Heart right ventricle (tissue), 16 donors: Measurements from ENCODE around the gene RSBN1L. TPM values are rescaled to one million over a fixed set of nuclear protein-coding genes. Genes with fewer than 3 reads are reported as not detected.

Experiments
- ATAC-seq, 8 donors: fragments of 200-7000 bp; cut with Tn5 transposase; one replicate each; pipeline ENCODE4 v1.9.1; 2020; ENCODE audit warnings: mild to moderate bottlenecking in 8 of 8, moderate library complexity in 8 of 8, moderate number of reproducible peaks in 1 of 8
- DNase-seq, 2 donors: peaks; one replicate each; pipeline ENCODE4 v3.0.0-alpha.2; 2020
- H3K27ac ChIP-seq, 10 donors: fragments of 200-600 bp; sonication (generic) in 2 of 10; one replicate each; pipeline versions ENCODE4 v1.5.0 to v1.8.0; 2020 to 2022; ENCODE audit warnings: mild to moderate bottlenecking in 3 of 10
- H3K27me3 ChIP-seq, 7 donors: fragments of 200-600 bp; one replicate each; pipeline ENCODE4 v1.8.0; 2021 to 2022; ENCODE audit warnings: mild to moderate bottlenecking in 2 of 7
- H3K36me3 ChIP-seq, 9 donors: fragments of 200-600 bp; sonication (generic) in 1 of 9; one replicate each; pipeline versions ENCODE4 v1.5.0 to v1.8.0; 2020 to 2022; ENCODE audit warnings: mild to moderate bottlenecking in 2 of 9
- H3K4me1 ChIP-seq, 9 donors: fragments of 200-600 bp; sonication (generic) in 1 of 9; one replicate each; pipeline versions ENCODE4 v1.5.0 to v1.8.0; 2020 to 2022; ENCODE audit warnings: mild to moderate bottlenecking in 4 of 9
- H3K4me3 ChIP-seq, 10 donors: fragments of 200-600 bp; sonication (generic) in 2 of 10; one replicate each; pipeline versions ENCODE4 v1.5.0 to v1.8.0; 2020 to 2022; ENCODE audit warnings: mild to moderate bottlenecking in 7 of 10, moderate library complexity in 2 of 10
- H3K9me3 ChIP-seq, 11 donors: fragments of 200-600 bp in 10 of 11; sonication (generic) in 2 of 11; one replicate each; pipeline versions ENCODE4 v1.5.0 to v1.8.0; 2013 to 2022; ENCODE audit warnings: mild to moderate bottlenecking in 2 of 11, control low read depth in 1 of 11, moderate library complexity in 1 of 11
- WGBS, 2 donors: extraction: QIAGEN DNeasy Blood & Tissue Kit; methylation state at CpG; one replicate each; pipeline ENCODE4 v1.1.7; 2013; ENCODE audit warnings: inconsistent platforms in 1 of 2; 5-methylcytosine and 5-hydroxymethylcytosine counted together
- intact Hi-C, 10 donors: fragments of 100-400 bp; cut with DNase I; formaldehyde crosslinking; loops; one replicate each; pipeline versions ENCODE4 v1.11.1 to v1.14.2; 2022
- polyA plus RNA-seq, 2 donors: library from polyadenylated mRNA; stranded (reverse); fragments of 200-250 nt; gene quantifications; one replicate each; pipeline ENCODE4 v1.2.3, GENCODE V29; 2013
- total RNA-seq, 10 donors: library from RNA; stranded (reverse); fragmentation: NEBNext Ultra II Directional in 3 of 10; extraction: Animal tissue kit (Norgen Biotek cat#: 25700) in 3 of 10; gene quantifications; one replicate each; pipeline versions ENCODE4 v1.2.1 to v1.2.4, GENCODE V29; 2021 to 2023
- TF ChIP-seq, protein P1 (sequence below), 9 donors: fragments of 200-600 bp; sonication (generic) in 2 of 9; IDR thresholded peaks; one replicate each; pipeline versions ENCODE4 v1.5.0 to v1.8.0; 2021 to 2022; ENCODE audit warnings: antibody characterized with exemption in 9 of 9, mild to moderate bottlenecking in 5 of 9, moderate library complexity in 1 of 9
- donor health status: Arrhythmogenic right ventricular cardiomyopathy.
- donor health status: ischemic (EF 13 %, LVEDD 7.1; RV severe dilation, severe dysfunction).
- donor health status: healthy with polysubstance abuse.
- donor health status: DM: no; HTN: yes; CAD: no.
- donor health status: DM: no; HTN: no; CAD: no.
- donor health status: ischemic (EF 25% LVEDD 6.9; RV normal size, moderate dysfunction).
- donor health status: ischemic (EF 25% LVEDD 5.7; RV mildly dilated, moderate dysfunction).
- donor health status: healthy.
- donor health status: DM: yes; HTN: yes; CAD: no.
- donor health status: Ischemic cardiomyopathy.
- donor health status: ischemic (EF 35%, LVEDD 5.7; RV mildly dilated, moderate dysfunction).
- donor health status: nonischemic (EF 11% LVEDD 7.7; RV severe dilation, severe dysfunction).
- donor health status: DM: yes; HTN: yes; CAD: no.
- donor health status: PGD.
- donor health status: ischemic (EF 29% LVEDD 5.4; RV normal size, mild dysfunction).
- donor health status: nonischemic (EF 23%, LVEDD 6.1; RV moderate dilation, normal function).

RSBN1L gene
- total and polyA plus RNA-seq, 12 donors: 3.3 to 11.8 (median 9.6) TPM

DNA sequence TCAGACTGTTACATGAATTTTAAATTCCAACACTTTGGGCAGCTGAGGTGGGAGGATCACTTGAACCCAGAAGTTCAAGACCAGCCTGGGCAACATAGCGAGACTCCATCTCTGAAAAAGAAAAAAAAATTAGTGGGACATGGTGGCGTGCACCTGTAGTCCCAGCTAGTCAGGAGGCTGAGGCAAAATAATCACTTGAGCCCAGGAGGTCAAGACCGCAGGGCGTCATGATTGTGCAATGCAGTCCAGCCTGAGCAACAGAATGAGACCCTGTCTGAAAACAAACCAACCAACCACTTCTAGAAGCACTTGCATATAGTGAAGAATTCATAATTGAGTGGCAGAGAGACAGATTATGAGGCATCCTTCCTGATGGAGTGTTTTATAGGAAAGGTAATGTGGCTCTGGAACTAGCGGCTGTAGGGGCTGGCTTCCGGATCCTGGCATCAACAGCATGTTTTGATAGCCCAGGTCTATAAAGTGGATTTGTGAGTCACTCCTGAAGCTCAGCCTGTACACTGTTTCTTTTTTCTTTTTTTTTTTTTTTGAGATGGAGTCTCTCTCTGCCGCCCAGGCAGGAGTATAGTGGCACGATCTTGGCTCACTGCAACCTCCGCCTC, 40.3 kb upstream of the RSBN1L start:
- Histone ChIP-seq H3K27ac (no peak overlapping the region), H3K4me3 (no peak overlapping the region), H3K4me1 (no peaks in the 10 kb centered on the region), H3K36me3 (peaks cover 0 to 84% (median 9%) of the 10 kb centered on the region in 9 donors), H3K9me3 (no peaks in the 10 kb centered on the region), H3K27me3 (no peaks in the 10 kb centered on the region)
- TF ChIP-seq, protein P1, sequence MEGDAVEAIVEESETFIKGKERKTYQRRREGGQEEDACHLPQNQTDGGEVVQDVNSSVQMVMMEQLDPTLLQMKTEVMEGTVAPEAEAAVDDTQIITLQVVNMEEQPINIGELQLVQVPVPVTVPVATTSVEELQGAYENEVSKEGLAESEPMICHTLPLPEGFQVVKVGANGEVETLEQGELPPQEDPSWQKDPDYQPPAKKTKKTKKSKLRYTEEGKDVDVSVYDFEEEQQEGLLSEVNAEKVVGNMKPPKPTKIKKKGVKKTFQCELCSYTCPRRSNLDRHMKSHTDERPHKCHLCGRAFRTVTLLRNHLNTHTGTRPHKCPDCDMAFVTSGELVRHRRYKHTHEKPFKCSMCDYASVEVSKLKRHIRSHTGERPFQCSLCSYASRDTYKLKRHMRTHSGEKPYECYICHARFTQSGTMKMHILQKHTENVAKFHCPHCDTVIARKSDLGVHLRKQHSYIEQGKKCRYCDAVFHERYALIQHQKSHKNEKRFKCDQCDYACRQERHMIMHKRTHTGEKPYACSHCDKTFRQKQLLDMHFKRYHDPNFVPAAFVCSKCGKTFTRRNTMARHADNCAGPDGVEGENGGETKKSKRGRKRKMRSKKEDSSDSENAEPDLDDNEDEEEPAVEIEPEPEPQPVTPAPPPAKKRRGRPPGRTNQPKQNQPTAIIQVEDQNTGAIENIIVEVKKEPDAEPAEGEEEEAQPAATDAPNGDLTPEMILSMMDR (IDR thresholded peaks at IDR 0.05): no peak
- no peak for ATAC-seq
- intact Hi-C loops: loop anchor here in 8 of 10 donors (2.0 to 10.0 kb wide), 5 partner anchors 101 to 279 kb away; no protein-coding TSS in a partner anchor
- WGBS, 2 donors: 91 to 92% methylated on average over 9 of the region's 9 CpGs
- no peak for DNase-seq

DNA sequence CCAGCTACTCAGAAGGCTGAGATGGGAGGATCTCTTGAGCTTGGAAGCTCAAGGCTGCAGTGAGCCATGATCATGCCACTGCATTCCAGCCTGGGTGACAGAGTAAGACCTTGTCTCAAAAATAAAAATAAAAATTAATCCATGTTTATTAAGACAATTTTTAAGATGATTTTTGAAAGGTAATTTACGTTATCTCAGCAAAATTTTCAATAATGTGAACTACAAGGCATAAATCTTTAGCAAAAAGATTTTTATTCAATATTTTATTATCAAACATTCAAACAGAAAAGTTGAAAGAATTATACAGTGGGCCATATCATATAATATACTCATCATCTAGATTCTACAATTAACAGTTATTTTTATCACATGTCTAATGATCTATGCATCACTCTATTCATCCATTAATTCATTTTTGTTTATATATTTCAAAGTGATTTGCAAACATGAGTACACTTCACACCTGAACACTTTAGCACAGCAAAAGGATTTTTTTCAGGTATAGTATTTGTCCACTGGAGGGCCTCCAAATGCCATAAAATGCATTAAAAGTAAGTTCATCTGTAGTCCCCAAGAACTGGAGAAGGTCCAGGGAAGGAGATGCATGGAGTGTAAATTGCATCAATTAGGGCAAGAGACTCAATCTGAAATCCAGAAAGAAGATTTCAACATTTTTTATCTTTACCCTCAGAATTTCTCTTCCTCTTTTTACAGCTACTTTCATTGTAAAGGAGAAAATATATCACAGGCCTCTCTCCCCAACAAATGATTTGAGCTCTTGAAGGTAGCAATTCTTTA, 38.6 kb upstream of the RSBN1L start:
- intact Hi-C loops: loop anchor here in 7 of 10 donors (2.0 to 10.0 kb wide), 4 partner anchors 100 to 277 kb away; no protein-coding TSS in a partner anchor
- ATAC-seq: no peak
- H3K27me3 ChIP-seq: no peaks in the 10 kb centered on the region

DNA sequence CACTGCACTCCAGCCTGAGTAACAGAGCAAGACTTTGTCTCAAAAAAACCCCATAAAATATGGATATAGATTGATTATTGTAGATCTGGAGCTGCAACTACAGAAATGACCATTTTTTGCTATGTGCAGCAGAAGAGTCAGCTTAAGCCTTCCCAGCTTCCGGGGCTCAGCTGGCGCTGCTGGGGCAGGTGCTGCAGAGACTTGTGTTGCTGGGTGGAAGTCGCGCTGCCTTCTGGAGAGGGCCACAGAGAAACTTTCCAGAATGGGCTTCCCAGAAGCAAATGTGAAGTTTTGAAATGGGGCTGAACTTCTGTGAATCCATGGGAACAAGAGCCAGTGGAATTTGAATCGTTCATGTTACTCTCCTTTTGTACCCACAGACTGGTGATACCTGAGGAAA, 37.3 kb upstream of the RSBN1L start:
- intact Hi-C loops: loop anchor here in 6 of 10 donors (2.0 to 10.0 kb wide), 4 partner anchors 98 to 276 kb away; no protein-coding TSS in a partner anchor
- 96 to 97% methylated on average over 5 of the region's 5 CpGs for WGBS, 2 donors
- TF ChIP-seq, protein P1 (IDR thresholded peaks at IDR 0.05): no peak
- no peaks in the 10 kb centered on the region for H3K4me1 ChIP-seq
- DNase-seq (no peak), ATAC-seq (no peak)
- no peak overlapping the region for H3K27ac ChIP-seq
- H3K9me3 ChIP-seq: no peaks in the 10 kb centered on the region
- no peak overlapping the region for H3K4me3 ChIP-seq
- peaks cover 0 to 82% (median 9%) of the 10 kb centered on the region in 9 donors for H3K36me3 ChIP-seq
- H3K27me3 ChIP-seq: no peaks in the 10 kb centered on the region

More for the DNA sequence above, 38.6 kb upstream of the RSBN1L start:
- no peak for DNase-seq
- Histone ChIP-seq H3K9me3 (no peaks in the 10 kb centered on the region), H3K36me3 (peaks cover 0 to 93% (median 9%) of the 10 kb centered on the region in 9 donors), H3K4me3 (no peak overlapping the region), H3K4me1 (no peaks in the 10 kb centered on the region), H3K27ac (no peak overlapping the region)
- TF ChIP-seq, protein P1 (IDR thresholded peaks at IDR 0.05): peak in 8 of 9 donors; percentile 26 to 60 (median 53)
- 96 to 100% methylated on average over 1 of the region's 1 CpG for WGBS, 2 donors

DNA sequence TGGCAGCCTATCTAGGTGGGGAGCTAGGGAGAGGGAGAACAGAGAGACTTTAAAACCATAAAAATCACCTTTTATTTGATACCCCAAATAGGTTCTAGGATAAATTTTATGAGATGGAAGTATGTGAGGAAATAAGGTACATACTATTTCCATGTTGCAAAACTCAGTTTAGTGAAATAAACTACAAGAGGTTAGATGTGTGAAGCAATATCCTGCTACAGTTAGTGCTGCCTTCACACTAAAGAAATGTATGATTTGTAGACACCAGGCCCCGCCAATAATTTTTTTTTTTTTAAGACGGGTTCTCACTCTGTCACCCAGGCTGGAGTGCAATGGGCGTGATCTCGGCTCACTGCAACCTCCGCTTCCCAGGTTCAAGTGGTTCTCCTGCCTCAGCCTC, 34.4 kb upstream of the RSBN1L start:
- DNase-seq (no peak), ATAC-seq (no peak)
- Histone ChIP-seq H3K27me3 (no peaks in the 10 kb centered on the region), H3K36me3 (peaks cover 0 to 85% (median 0%) of the 10 kb centered on the region in 9 donors), H3K4me1 (no peaks in the 10 kb centered on the region), H3K27ac (no peak overlapping the region), H3K4me3 (no peak overlapping the region), H3K9me3 (no peaks in the 10 kb centered on the region)
- WGBS, 2 donors: 93 to 98% methylated on average over 5 of the region's 5 CpGs
- TF ChIP-seq, protein P1 (IDR thresholded peaks at IDR 0.05): no peak
- intact Hi-C loops: loop anchor here in 1 of 10 donors (5.0 kb wide), 1 partner anchor 95 kb away; no protein-coding TSS in a partner anchor
